Breast epithelium (tissue), 4 donors: Measurements from ENCODE around the gene ZSWIM3. TPM values are rescaled to one million over a fixed set of nuclear protein-coding genes. Genes with fewer than 3 reads are reported as not detected.

Experiments used
- DNase-seq, 2 donors: peaks; one replicate each; pipeline ENCODE4 v3.0.0-alpha.2; 2019; ENCODE audit warnings: low spot score in 2 of 2
- H3K27ac ChIP-seq, 2 donors: fragments of 200-600 bp; sonication (generic) in 1 of 2; one replicate each; pipeline ENCODE4 v1.5.1; 2016 to 2019; ENCODE audit warnings: mild to moderate bottlenecking in 1 of 2
- H3K27me3 ChIP-seq, 2 donors: fragments of 200-600 bp; sonication (generic) in 1 of 2; one replicate each; pipeline versions ENCODE4 v1.5.1 to v1.6.0; 2017 to 2019; ENCODE audit warnings: control low read depth in 1 of 2, mild to moderate bottlenecking in 1 of 2
- H3K36me3 ChIP-seq: fragments of 200-600 bp; one replicate; pipeline ENCODE4 v1.5.1; 2019
- H3K4me1 ChIP-seq, 2 donors: fragments of 200-600 bp; sonication (generic); one replicate each; pipeline ENCODE4 v1.5.1; 2016 to 2019; ENCODE audit warnings: control low read depth in 1 of 2
- H3K4me3 ChIP-seq, 3 donors: fragments of 200-600 bp; sonication (generic); 1 replicate in 2 of 3; 2 replicates in 1 of 3; pipeline ENCODE4 v1.5.1; 2016 to 2019; ENCODE audit warnings: mild to moderate bottlenecking in 3 of 3, moderate library complexity in 2 of 3
- H3K9me3 ChIP-seq, 2 donors: fragments of 200-600 bp; sonication (generic) in 1 of 2; one replicate each; pipeline ENCODE4 v1.5.1; 2016 to 2019; ENCODE audit warnings: control low read depth in 1 of 2
- POLR2A ChIP-seq: fragments of 450-650 bp; IDR thresholded peaks from one replicate; pipeline ENCODE4 v1.6.1; 2016; ENCODE audit warnings: antibody characterized with exemption, mild to moderate bottlenecking, moderate library complexity
- POLR2AphosphoS5 ChIP-seq, 3 donors: sonication (generic); formaldehyde crosslinking; IDR thresholded peaks; one replicate each; pipeline ENCODE4 v1.6.1; 2017; ENCODE audit warnings: antibody characterized with exemption in 3 of 3
- intact Hi-C: fragments of 100-400 bp; cut with DNase I; formaldehyde crosslinking; loops from one replicate; pipeline ENCODE4 v1.15.1; 2023; ENCODE audit warnings: low total_unique reads
- total RNA-seq, 3 donors: library from RNA; depleted of rRNA; stranded (reverse); fragments of >200 nt; gene quantifications; one replicate each; pipeline ENCODE4 v1.1.0, GENCODE V29; 2016
- TF ChIP-seq, protein P1 (sequence below), 3 donors: fragments of 450-650 bp; IDR thresholded peaks; one replicate each; pipeline ENCODE4 v1.5.1; 2016 to 2017; ENCODE audit warnings: antibody characterized with exemption in 3 of 3, mild to moderate bottlenecking in 3 of 3, moderate library complexity in 3 of 3

The ZSWIM3 gene
- total RNA-seq, 3 donors from 2014 or later: 1.9 to 5.4 (median 4.9) TPM

DNA sequence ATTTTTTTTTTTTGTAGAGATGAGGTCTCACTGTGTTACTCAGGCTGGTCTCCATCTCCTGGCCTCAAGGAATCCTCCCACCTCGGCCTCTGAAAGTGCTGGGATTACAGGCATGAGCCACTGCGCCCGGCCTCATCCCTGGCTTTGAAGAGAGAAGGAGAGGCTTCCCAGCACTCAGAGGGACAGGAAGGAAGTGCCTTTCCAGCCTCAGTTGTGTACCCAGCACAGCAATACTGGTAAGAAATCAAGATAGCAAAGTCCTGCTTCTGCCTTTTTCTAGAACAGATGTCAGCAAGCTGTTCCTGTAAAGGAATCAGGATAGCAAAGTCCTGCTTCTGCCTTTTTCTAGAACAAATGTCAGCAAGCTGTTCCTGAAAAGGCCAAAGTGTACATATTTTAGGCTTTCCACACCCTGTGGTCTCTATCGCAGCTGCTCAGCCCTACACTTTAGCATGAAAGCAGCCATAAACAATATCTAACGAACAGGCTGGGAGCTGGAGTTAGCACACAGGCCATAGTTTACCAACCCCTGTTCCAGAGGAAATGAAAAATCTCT lies 60.8 kb downstream of the ZSWIM3 start:
- Histone ChIP-seq H3K27ac (peak overlapping the region; percentile 73 to 87), H3K4me3 (no peak overlapping the region), H3K36me3 (no peaks in the 10 kb centered on the region), H3K27me3 (no peaks in the 10 kb centered on the region), H3K9me3 (no peaks in the 10 kb centered on the region), H3K4me1 (peaks cover 0 to 4% of the 10 kb centered on the region in 2 donors)
- intact Hi-C loops: no loop called here
- DNase-seq: no peak
- TF ChIP-seq, protein P1, sequence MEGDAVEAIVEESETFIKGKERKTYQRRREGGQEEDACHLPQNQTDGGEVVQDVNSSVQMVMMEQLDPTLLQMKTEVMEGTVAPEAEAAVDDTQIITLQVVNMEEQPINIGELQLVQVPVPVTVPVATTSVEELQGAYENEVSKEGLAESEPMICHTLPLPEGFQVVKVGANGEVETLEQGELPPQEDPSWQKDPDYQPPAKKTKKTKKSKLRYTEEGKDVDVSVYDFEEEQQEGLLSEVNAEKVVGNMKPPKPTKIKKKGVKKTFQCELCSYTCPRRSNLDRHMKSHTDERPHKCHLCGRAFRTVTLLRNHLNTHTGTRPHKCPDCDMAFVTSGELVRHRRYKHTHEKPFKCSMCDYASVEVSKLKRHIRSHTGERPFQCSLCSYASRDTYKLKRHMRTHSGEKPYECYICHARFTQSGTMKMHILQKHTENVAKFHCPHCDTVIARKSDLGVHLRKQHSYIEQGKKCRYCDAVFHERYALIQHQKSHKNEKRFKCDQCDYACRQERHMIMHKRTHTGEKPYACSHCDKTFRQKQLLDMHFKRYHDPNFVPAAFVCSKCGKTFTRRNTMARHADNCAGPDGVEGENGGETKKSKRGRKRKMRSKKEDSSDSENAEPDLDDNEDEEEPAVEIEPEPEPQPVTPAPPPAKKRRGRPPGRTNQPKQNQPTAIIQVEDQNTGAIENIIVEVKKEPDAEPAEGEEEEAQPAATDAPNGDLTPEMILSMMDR (IDR thresholded peaks at IDR 0.05): no peak
- no peak for TF ChIP-seq POLR2AphosphoS5 (IDR thresholded peaks at IDR 0.05)
- no peak for TF ChIP-seq POLR2A

DNA sequence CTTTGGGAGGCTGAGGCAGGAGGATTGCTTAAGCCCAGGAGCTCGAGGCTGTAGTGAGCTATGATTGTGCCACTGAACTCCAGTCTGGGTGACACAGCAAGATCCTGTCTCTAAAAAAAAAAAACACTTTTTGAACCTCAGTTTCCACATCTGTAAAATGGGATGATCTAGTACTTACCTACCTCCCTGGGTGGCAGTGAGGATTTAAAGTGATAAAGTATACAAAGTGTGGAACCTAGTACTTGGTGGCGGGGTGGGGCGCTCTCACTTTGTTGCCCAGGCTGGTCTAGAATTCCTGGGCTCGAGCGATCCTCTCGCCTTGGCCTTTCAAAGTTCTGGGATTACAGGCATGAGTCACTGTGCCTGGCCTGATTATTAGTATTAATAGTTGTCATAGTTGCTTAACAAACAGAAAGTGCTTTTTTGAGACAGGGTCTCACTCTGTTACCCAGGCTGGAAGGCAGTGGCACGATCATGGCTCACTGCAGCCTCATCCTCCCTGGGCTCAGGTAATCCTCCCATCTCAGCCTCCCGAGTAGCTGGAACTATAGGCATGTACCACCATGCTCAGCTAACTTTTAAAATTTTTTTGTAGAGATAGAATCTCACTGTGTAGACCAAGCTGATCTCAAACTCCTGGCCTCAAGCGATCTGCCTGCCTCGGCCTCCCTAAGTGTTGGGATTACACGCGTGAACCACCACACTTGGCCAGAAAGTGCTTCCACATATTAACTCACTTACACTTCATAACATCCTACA lies 61.5 kb downstream of the ZSWIM3 start:
- intact Hi-C loops: no loop called here
- Histone ChIP-seq H3K9me3 (no peaks in the 10 kb centered on the region), H3K36me3 (no peaks in the 10 kb centered on the region), H3K4me1 (peaks cover 0 to 6% of the 10 kb centered on the region in 2 donors), H3K4me3 (no peak overlapping the region), H3K27me3 (no peaks in the 10 kb centered on the region), H3K27ac (peak overlapping the region; percentile 73 to 87)
- no peak for DNase-seq
- no peak for TF ChIP-seq POLR2A
- TF ChIP-seq, protein P1 (IDR thresholded peaks at IDR 0.05): no peak

DNA sequence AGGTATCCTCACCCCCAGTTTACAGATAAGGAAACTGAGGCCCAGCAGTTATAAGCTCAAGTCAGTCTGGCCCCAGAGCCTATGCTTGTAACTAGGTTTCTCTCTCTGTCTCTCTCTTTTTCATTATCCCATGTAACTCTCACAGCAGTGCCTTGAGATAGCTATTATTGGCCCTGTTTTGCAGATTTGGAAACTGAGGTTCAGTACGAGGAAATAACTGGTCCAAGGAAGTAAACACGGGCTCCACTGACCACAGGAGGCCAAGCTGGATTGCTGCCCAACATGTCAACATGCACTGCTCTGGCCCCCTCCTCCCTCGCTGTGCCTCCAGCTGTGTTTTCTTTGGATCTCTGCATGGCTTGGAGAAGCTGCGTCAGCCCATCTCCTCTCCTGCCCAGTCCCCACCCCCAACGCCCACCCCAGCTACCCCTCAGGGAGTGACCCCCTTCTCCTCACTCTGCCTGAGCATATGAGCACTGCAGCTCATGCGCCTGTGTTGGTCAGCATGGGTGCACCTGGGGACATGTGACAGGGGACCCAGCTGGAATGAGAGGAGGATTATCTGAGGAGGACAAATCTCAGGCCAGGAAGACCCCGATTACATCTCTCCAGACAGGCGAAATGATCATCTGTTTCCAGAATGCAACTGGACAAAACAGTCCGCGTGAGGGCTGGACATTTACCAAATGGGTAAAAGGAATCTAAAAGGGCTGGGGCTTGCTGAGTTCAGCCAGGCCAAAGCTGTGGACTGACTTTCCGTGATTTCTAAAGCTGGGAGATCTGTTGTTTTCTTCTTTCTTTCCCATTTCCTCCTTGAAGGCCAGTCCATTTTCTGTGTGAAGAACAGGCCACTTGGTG lies 62.4 kb downstream of the ZSWIM3 start:
- intact Hi-C loops: no loop called here
- TF ChIP-seq, protein P1 (IDR thresholded peaks at IDR 0.05): no peak
- TF ChIP-seq POLR2A: no peak
- TF ChIP-seq POLR2AphosphoS5 (IDR thresholded peaks at IDR 0.05): no peak
- Histone ChIP-seq H3K4me3 (peak overlapping the region in 1 of 3 donors; percentile 5), H3K27me3 (no peaks in the 10 kb centered on the region), H3K36me3 (no peaks in the 10 kb centered on the region), H3K9me3 (no peaks in the 10 kb centered on the region), H3K27ac (peak overlapping the region; percentile 73 to 87), H3K4me1 (peaks cover 0 to 7% of the 10 kb centered on the region in 2 donors)
- peak in 1 of 2 donors; percentile 42 for DNase-seq

DNA sequence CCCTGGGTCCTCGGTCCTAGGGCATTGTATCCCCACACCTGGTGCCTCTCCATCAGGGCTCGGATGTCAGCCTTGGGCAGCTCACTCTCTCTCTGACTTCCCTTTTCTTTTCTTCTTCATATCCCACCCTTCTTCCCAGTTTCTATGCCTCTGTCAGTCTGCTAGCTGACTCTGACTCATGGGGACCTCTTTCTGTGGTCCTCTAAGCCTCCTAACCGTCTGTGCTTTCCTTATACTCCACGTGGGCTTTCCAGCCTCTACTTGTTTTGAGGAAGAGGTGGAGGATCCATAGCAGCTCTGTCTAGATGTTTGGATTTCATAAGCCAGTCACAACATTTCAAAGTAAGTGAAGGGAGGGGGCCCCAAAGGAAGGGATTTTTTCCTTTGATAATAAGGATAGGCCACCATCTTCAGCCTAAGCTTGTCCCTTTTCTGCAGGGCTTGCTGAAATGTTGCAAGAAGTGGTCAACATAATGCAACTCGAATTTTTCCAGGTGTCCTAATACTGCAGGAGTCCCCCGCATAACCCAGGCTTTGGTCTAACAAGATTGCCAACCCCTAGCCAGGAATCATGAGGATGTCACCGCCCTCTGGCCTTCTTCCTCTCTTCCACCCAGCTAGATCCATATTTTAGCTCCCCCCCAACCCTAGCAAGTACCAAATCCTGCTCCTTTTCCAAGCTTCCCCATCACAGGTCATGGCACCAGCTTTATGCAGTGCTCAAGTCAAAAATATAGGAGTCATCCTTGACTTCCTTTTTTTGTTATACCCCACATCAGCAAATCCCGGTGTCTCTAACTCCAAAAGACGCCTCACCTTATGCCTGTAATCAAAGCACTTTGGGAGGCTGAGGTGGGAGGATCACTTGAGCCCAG lies 63.3 kb downstream of the ZSWIM3 start:
- H3K9me3 ChIP-seq: no peaks in the 10 kb centered on the region
- H3K27ac ChIP-seq: peak overlapping the region; percentile 73 to 87
- no peak for TF ChIP-seq POLR2A
- no peak for TF ChIP-seq POLR2AphosphoS5 (IDR thresholded peaks at IDR 0.05)
- TF ChIP-seq, protein P1 (IDR thresholded peaks at IDR 0.05): no peak
- H3K36me3 ChIP-seq: no peaks in the 10 kb centered on the region
- no peak overlapping the region for H3K4me3 ChIP-seq
- no peaks in the 10 kb centered on the region for H3K27me3 ChIP-seq
- DNase-seq: no peak
- intact Hi-C loops: no loop called here
- peaks cover 0 to 7% of the 10 kb centered on the region in 2 donors for H3K4me1 ChIP-seq
